Pancreas (tissue), 10 donors: Measurements from ENCODE around the gene AKR7A3. TPM values are rescaled to one million over a fixed set of nuclear protein-coding genes. Genes with fewer than 3 reads are reported as not detected.
"Not testable (repeated sequence)": the region's sequence is repeated elsewhere in the genome, so short reads cannot be mapped to it uniquely, and the experiment has no call there.

Experiments
- ATAC-seq, 4 donors: fragments of 200-7000 bp; cut with Tn5 transposase; one replicate each; pipeline versions ENCODE4 v1.8.0 to v1.9.1; 2020; ENCODE audit warnings: mild to moderate bottlenecking in 4 of 4, moderate library complexity in 4 of 4
- DNase-seq, 6 donors: peaks; one replicate each; pipeline ENCODE4 v3.0.0-alpha.2; 2020
- FAIRE-seq: peaks from 2 replicates; lab custom pipeline; 2012; peaks lifted over from hg19 to GRCh38; lab: Jason Lieb, UNC
- H3K27ac ChIP-seq, 4 donors: fragments of 200-600 bp; sonication (generic); 1 replicate in 3 of 4; 2 replicates in 1 of 4; pipeline versions ENCODE4 v1.5.0 to v1.8.0; 2020
- H3K27me3 ChIP-seq, 4 donors: fragments of 200-600 bp; one replicate each; pipeline ENCODE4 v1.8.0; 2021
- H3K36me3 ChIP-seq, 3 donors: fragments of 200-600 bp; sonication (generic) in 1 of 3; one replicate each; pipeline versions ENCODE4 v1.5.0 to v1.8.0; 2020 to 2021
- H3K4me1 ChIP-seq, 3 donors: fragments of 200-600 bp; one replicate each; pipeline ENCODE4 v1.8.0; 2021
- H3K4me3 ChIP-seq, 4 donors: fragments of 200-600 bp; sonication (generic) in 2 of 4; one replicate each; pipeline versions ENCODE4 v1.5.0 to v1.8.0; 2020 to 2021
- H3K9me3 ChIP-seq, 4 donors: fragments of 200-600 bp; one replicate each; pipeline ENCODE4 v1.8.0; 2021
- CTCF ChIP-seq, 4 donors: fragments of 200-600 bp; sonication (generic) in 3 of 4; IDR thresholded peaks; one replicate each; pipeline versions ENCODE4 v1.5.0 to v1.8.0; 2021; ENCODE audit warnings: antibody characterized with exemption in 4 of 4
- WGBS, 2 donors: extraction: QIAGEN DNeasy Blood & Tissue Kit; methylation state at CpG; one replicate each; pipeline ENCODE4 v1.1.7; 2013; 5-methylcytosine and 5-hydroxymethylcytosine counted together
- intact Hi-C, 3 donors: fragments of 100-400 bp; cut with DNase I; formaldehyde crosslinking; loops; one replicate each; pipeline versions ENCODE4 v1.11.1 to v1.14.2; 2022
- polyA plus RNA-seq, 2 donors: library from polyadenylated mRNA; stranded (reverse); fragments of 200-250 nt; gene quantifications; one replicate each; pipeline ENCODE4 v1.2.3, GENCODE V29; 2013
- total RNA-seq, 6 donors: library from RNA; stranded (reverse); fragmentation: NEBNext Ultra II Directional in 4 of 6; extraction: Animal tissue kit (Norgen Biotek cat#: 25700) in 4 of 6; gene quantifications; one replicate each; pipeline versions ENCODE4 v1.2.1 to v1.2.4, GENCODE V29; 2021 to 2023
- donor health status: healthy with polysubstance abuse.
- donor health status: DM: no; HTN: no; CAD: no; lungs with moderate emphysema.
- donor health status: DM: no; HTN: no; CAD: no.
- donor health status: control.
- donor health status: control.
- donor health status: Bipolar disorder and iron deficiency.
- donor health status: DM: yes; HTN: yes; CAD: no.
- donor health status: DM: no; HTN: no; CAD: no.
- donor health status: DM: no; HTN: no; CAD: no.
- donor health status: DM: yes; HTN: yes; CAD: no.

The AKR7A3 gene
- total and polyA plus RNA-seq, 8 donors: 3.0 to 328 (median 221) TPM

DNA sequence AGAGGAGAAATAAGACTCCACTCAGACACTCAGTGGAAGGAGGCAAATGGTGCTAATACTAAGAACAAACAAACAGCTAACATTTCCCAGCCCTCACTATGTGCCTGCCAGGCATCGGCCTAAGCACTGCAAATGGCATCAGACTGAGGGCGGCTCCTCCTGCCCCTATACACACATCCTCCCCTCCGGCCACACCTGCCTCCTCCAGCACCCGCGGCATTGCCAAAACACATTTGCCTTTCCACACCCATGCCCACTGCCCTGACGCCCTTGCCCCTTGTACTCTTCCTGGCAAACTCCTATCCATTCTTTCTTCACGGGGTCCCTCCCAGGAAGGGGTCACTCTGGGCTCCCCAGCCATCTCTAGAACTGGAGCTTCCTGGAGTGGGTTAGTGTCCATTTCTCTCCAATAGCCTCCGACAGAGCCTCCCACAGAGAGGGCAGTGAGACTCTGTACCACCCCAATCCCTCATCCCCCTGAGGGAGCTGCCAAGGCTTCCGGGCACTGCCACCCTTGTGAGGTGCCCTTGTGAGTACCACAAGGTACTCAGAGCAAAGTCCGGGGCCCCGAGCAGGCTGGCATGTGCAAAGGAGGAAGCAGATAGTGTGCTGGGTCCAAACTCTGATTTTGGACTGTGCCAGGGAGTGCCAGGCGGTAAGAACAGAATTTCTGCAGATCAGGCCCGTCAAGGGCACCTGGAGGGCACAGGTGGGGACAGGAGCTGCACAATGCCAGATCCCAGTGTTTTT, 959 bp downstream of the AKR7A3 start:
- Histone ChIP-seq H3K36me3 (peaks cover 0 to 13% (median 0%) of the 10 kb centered on the region in 3 donors), H3K4me3 (peak overlapping the region; percentile 46 to 51 (median 49)), H3K27me3 (no peaks in the 10 kb centered on the region), H3K9me3 (no peaks in the 10 kb centered on the region), H3K27ac (peak overlapping the region; percentile 42 to 91 (median 72)), H3K4me1 (peaks cover 0 to 8% (median 6%) of the 10 kb centered on the region in 3 donors)
- intact Hi-C loops: no loop called here
- peak; percentile 52 to 82 (median 68) for DNase-seq
- ATAC-seq: peak; percentile 16 to 50 (median 42)
- 45 to 85% methylated on average over 13 of the region's 13 CpGs for WGBS, 2 donors
- FAIRE-seq: no peak
- TF ChIP-seq CTCF (IDR thresholded peaks at IDR 0.05): no peak

DNA sequence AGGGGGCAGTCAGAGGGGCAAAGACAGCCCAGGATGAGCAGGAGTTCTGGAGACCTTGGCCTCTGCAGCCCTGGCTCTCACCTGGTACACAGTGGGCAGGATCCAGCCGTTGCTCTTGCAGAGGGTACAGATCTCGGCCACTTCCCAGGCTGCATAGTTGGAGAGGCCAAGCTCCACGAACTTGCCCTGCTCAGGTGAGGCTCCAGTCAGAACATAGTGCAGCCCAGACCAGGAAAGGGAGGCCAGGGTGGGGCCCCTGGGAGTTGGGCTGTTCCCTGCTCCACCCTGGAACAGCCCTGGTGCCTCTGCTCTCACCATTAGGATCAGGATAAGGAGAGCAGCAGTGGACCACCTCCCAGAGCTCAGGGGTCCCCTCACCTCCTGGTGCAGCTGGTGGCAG, 2.8 kb downstream of the AKR7A3 start:
- intact Hi-C loops, H3K9me3 ChIP-seq, H3K27me3 ChIP-seq, H3K4me1 ChIP-seq, FAIRE-seq: not testable (repeated sequence)
- peak overlapping the region; percentile 10 to 91 (median 66) for H3K27ac ChIP-seq
- H3K4me3 ChIP-seq: peak overlapping the region in 2 of 4 donors; percentile 49 to 51
- DNase-seq: peak in 2 of 6 donors; percentile 49 to 60
- WGBS, 2 donors: 37 to 87% methylated on average over 3 of the region's 3 CpGs
- ATAC-seq: peak; percentile 1 to 8 (median 4)
- peaks cover 0 to 17% (median 0%) of the 10 kb centered on the region in 3 donors for H3K36me3 ChIP-seq

DNA sequence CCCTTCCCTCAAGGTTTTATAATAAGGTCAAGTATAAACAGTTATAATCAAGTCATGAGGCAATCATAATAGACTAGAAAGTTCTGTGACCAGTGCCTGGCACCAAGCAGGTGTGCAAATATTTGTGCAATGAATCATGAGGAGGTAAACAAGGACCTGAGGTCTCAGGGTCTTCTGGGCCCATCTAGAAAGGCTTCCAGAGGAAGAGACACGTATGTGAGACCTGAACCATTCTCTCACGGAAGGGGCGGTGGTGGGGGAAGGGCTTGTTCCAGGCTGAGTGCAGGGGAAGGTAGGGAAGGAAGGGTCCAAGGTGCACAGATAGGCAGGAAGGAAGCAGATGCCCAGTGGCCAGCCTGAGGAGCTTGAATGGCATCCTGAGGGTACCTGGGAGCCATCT, 3.2 kb downstream of the AKR7A3 start:
- WGBS, 2 donors: 54 to 72% methylated on average over 2 to 3 of the region's 3 CpGs
- Histone ChIP-seq H3K27ac (peak overlapping the region in 3 of 4 donors; percentile 45 to 91 (median 88)), H3K36me3 (peaks cover 0 to 17% (median 0%) of the 10 kb centered on the region in 3 donors)
- H3K4me1 ChIP-seq, intact Hi-C loops, FAIRE-seq, H3K9me3 ChIP-seq, H3K27me3 ChIP-seq, H3K4me3 ChIP-seq: not testable (repeated sequence)
- peak; percentile 51 to 58 (median 52) for ATAC-seq
- DNase-seq: peak in 4 of 6 donors; percentile 66 to 71 (median 68)

GRCh38 chr1:19284881-19285280, 3.7 kb downstream of the AKR7A3 start:
- FAIRE-seq (no peak), ATAC-seq (no peak), DNase-seq (no peak)
- H3K36me3 ChIP-seq: peaks cover 0 to 17% (median 0%) of the 10 kb centered on the region in 3 donors
- H3K9me3 ChIP-seq: no peaks in the 10 kb centered on the region
- H3K4me1 ChIP-seq: peaks cover 0 to 8% (median 6%) of the 10 kb centered on the region in 3 donors
- 79 to 86% methylated on average over 8 of the region's 8 CpGs for WGBS, 2 donors
- peak overlapping the region in 2 of 4 donors; percentile 72 to 78 for H3K27ac ChIP-seq
- peak overlapping the region in 2 of 4 donors; percentile 1 to 9 for H3K4me3 ChIP-seq
- TF ChIP-seq CTCF (IDR thresholded peaks at IDR 0.05): no peak
- intact Hi-C loops: no loop called here
- no peaks in the 10 kb centered on the region for H3K27me3 ChIP-seq

GRCh38 chr1:19283891-19284290, 4.7 kb downstream of the AKR7A3 start:
- intact Hi-C loops: no loop called here
- Histone ChIP-seq H3K36me3 (peaks cover 0 to 17% (median 0%) of the 10 kb centered on the region in 3 donors), H3K4me1 (peaks cover 0 to 8% (median 6%) of the 10 kb centered on the region in 3 donors), H3K27ac (peak overlapping the region in 2 of 4 donors; percentile 72 to 78), H3K9me3 (no peaks in the 10 kb centered on the region), H3K4me3 (no peak overlapping the region), H3K27me3 (no peaks in the 10 kb centered on the region)
- FAIRE-seq (no peak), DNase-seq (peak in 1 of 6 donors; percentile 42), ATAC-seq (no peak)
- WGBS, 2 donors: 95 to 99% methylated on average over 9 of the region's 9 CpGs
- TF ChIP-seq CTCF (IDR thresholded peaks at IDR 0.05): no peak

DNA sequence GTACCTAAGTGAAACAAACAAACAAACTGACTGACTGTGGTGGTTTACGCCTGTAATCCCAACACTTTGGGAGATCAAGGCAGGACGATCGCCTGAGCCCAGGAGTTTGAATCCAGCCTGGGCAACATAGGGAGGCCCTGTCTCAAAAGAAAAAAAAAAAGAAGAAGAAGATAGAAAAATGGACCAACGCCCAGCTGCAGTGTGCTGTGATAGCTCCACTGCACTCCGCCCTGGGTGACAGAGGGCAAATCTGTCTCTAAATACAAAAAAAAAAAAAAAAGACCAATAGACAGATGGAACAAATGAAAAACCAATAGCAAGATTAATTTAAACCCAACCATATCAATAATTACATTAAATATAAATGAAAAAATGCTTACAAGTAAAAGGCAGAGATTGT, 13.9 kb downstream of the AKR7A3 start:
- Histone ChIP-seq H3K9me3 (no peaks in the 10 kb centered on the region), H3K4me1 (peaks cover 0 to 7% (median 4%) of the 10 kb centered on the region in 3 donors), H3K4me3 (no peak overlapping the region), H3K27ac (no peak overlapping the region), H3K36me3 (no peaks in the 10 kb centered on the region), H3K27me3 (no peaks in the 10 kb centered on the region)
- DNase-seq (no peak), ATAC-seq (no peak), FAIRE-seq (no peak)
- no peak for TF ChIP-seq CTCF (IDR thresholded peaks at IDR 0.05)
- 97 to 98% methylated on average over 5 of the region's 5 CpGs for WGBS, 2 donors
- intact Hi-C loops: no loop called here

- H3K36me3 ChIP-seq, H3K27ac ChIP-seq, FAIRE-seq, H3K27me3 ChIP-seq, H3K4me1 ChIP-seq, DNase-seq, H3K4me3 ChIP-seq, intact Hi-C loops, H3K9me3 ChIP-seq: not testable (repeated sequence)
- 54 to 64% methylated on average over 48 to 59 of the region's 66 CpGs for WGBS, 2 donors
- ATAC-seq: peak; percentile 21 to 43 (median 28)
These were observed 14.6 kb downstream of the AKR7A3 start for GRCh38 chr1:19273844-19274531.
